SK-N-SH treated with all-trans-retinoic acid at 6 μM for 48 hours (cell line): Measurements from ENCODE around the gene TSSC4.

Experiments
- ATAC-seq: fragments of 200-7000 bp; cut with Tn5 transposase; 3 replicates; pipeline ENCODE4 v1.9.1; 2020; ENCODE audit warnings: mild to moderate bottlenecking, moderate library complexity
- ARNTL ChIP-seq: fragments of 450-650 bp; formaldehyde crosslinking; IDR thresholded peaks from 2 replicates; pipeline ENCODE4 v1.5.0; 2020; ENCODE audit warnings: low read depth, mild to moderate bottlenecking, moderate library complexity, borderline replicate concordance
- BACH2 ChIP-seq: fragments of 250-450 bp; sonication (Bioruptor Pico); IDR thresholded peaks from 2 replicates; pipeline ENCODE4 v1.9.0; 2021; ENCODE audit warnings: mild to moderate bottlenecking, borderline replicate concordance
- CREB5 ChIP-seq: fragments of 250-450 bp; sonication (Bioruptor Pico); IDR thresholded peaks from 2 replicates; pipeline ENCODE4 v1.5.1; 2020; ENCODE audit warnings: low read depth, mild to moderate bottlenecking, moderate library complexity
- CSDC2 ChIP-seq: fragments of 250-450 bp; sonication (Bioruptor Pico); IDR thresholded peaks from 2 replicates; pipeline ENCODE4 v1.5.0; 2020; ENCODE audit warnings: mild to moderate bottlenecking, moderate library complexity
- ESRRG ChIP-seq: fragments of 250-450 bp; sonication (Bioruptor Pico); IDR thresholded peaks from 2 replicates; pipeline ENCODE4 v1.6.1; 2021; ENCODE audit warnings: mild to moderate bottlenecking
- GLIS3 ChIP-seq: fragments of 250-450 bp; sonication (Bioruptor Pico); IDR thresholded peaks from 2 replicates; pipeline ENCODE4 v1.5.0; 2020; ENCODE audit warnings: mild to moderate bottlenecking, moderate library complexity
- ISL1 ChIP-seq: fragments of 250-450 bp; sonication (Bioruptor Pico); IDR thresholded peaks from 2 replicates; pipeline ENCODE4 v2.1.2; 2022; ENCODE audit warnings: mild to moderate bottlenecking, moderate library complexity
- PATZ1 ChIP-seq: fragments of 250-450 bp; sonication (Bioruptor Pico); IDR thresholded peaks from 2 replicates; pipeline ENCODE4 v1.8.0; 2020; ENCODE audit warnings: mild to moderate bottlenecking, moderate library complexity, borderline replicate concordance
- POU6F1 ChIP-seq: fragments of 250-450 bp; sonication (Bioruptor Pico); IDR thresholded peaks from 2 replicates; pipeline ENCODE4 v1.8.0; 2021; ENCODE audit warnings: low read depth, mild to moderate bottlenecking, moderate library complexity, borderline replicate concordance
- PPARA ChIP-seq: fragments of 250-450 bp; sonication (Bioruptor Pico); IDR thresholded peaks from 2 replicates; pipeline ENCODE4 v1.5.0; 2020; ENCODE audit warnings: mild to moderate bottlenecking, borderline replicate concordance
- RARB ChIP-seq: fragments of 250-450 bp; sonication (Bioruptor Pico); IDR thresholded peaks from 2 replicates; pipeline ENCODE4 v1.8.0; 2021; ENCODE audit warnings: mild to moderate bottlenecking, moderate library complexity
- SNAI2 ChIP-seq: fragments of 250-450 bp; sonication (Bioruptor Pico); IDR thresholded peaks from 2 replicates; pipeline ENCODE4 v1.5.0; 2020; ENCODE audit warnings: mild to moderate bottlenecking, moderate library complexity
- TCF4 ChIP-seq: fragments of 250-450 bp; sonication (Bioruptor Pico); IDR thresholded peaks from 2 replicates; pipeline ENCODE4 v1.8.0; 2021; ENCODE audit warnings: mild to moderate bottlenecking, moderate library complexity, borderline replicate concordance
- TOX ChIP-seq: fragments of 250-450 bp; sonication (Bioruptor Pico); IDR thresholded peaks from 2 replicates; pipeline ENCODE4 v1.8.0; 2021; ENCODE audit warnings: mild to moderate bottlenecking, moderate library complexity, borderline replicate concordance
- TSHZ2 ChIP-seq: fragments of 250-450 bp; sonication (Bioruptor Pico); IDR thresholded peaks from 2 replicates; pipeline ENCODE4 v1.5.0; 2020; ENCODE audit warnings: mild to moderate bottlenecking, moderate library complexity
- ZC3H10 ChIP-seq: fragments of 250-450 bp; sonication (Bioruptor Pico); IDR thresholded peaks from 2 replicates; pipeline ENCODE4 v1.5.1; 2021; ENCODE audit warnings: mild to moderate bottlenecking, moderate library complexity
- ZFP3 ChIP-seq: fragments of 250-450 bp; sonication (Bioruptor Pico); IDR thresholded peaks from 2 replicates; pipeline ENCODE4 v1.5.0; 2020; ENCODE audit warnings: mild to moderate bottlenecking, moderate library complexity
- ZFP30 ChIP-seq: fragments of 450-650 bp; formaldehyde crosslinking; IDR thresholded peaks from 2 replicates; pipeline ENCODE4 v1.5.0; 2022; ENCODE audit warnings: mild to moderate bottlenecking, moderate library complexity
- ZNF565 ChIP-seq: fragments of 450-650 bp; formaldehyde crosslinking; conservative IDR thresholded peaks from 2 replicates; pipeline ENCODE4 v1.5.0; 2020; ENCODE audit warnings: low read depth, mild to moderate bottlenecking, moderate library complexity
- ZNF8 ChIP-seq: fragments of 450-650 bp; formaldehyde crosslinking; IDR thresholded peaks from 2 replicates; pipeline ENCODE4 v1.5.0; 2020; ENCODE audit warnings: mild to moderate bottlenecking, moderate library complexity

The TSSC4 gene

GRCh38 chr11:2413742-2414579 lies 13.4 kb downstream of the TSSC4 start:
- ATAC-seq = no peak
- TF ChIP-seq POU6F1 (CRISPR knock-in tag) (no peak), GLIS3 (CRISPR knock-in tag) (no peak), CREB5 (CRISPR knock-in tag) (no peak), CSDC2 (no peak), TSHZ2 (CRISPR knock-in tag) (no peak), ISL1 (CRISPR knock-in tag) (no peak), TCF4 (no peak), PPARA (CRISPR knock-in tag) (no peak), RARB (CRISPR knock-in tag) (no peak), ZC3H10 (CRISPR knock-in tag) (no peak), PATZ1 (CRISPR knock-in tag) (no peak), ESRRG (CRISPR knock-in tag) (no peak), BACH2 (CRISPR knock-in tag) (no peak)

DNA sequence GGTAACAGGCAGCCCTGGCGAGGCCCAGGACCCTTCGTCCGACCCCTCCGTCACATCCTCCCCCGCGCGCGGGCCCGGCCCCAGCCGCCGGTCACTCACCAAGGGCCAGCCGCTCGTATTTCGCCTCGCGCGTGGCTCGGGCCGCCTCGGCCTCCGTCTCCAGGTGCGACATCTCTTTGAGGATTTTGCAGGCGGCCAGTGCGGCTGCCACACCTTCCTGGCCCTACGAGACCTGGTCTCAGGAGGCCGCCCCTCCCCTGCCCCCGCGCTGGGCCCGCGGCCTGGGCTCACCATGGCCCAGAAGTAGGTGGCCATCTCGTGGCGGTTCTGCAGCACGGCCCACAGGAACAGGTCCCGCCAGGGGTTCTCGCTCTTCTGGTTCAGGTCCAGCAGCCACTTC lies 14.1 kb downstream of the TSSC4 start:
- no peak for ATAC-seq
- TF ChIP-seq CREB5 (CRISPR knock-in tag) (no peak), ISL1 (CRISPR knock-in tag) (no peak), ZNF8 (no peak), ESRRG (CRISPR knock-in tag) (no peak), POU6F1 (CRISPR knock-in tag) (no peak), PATZ1 (CRISPR knock-in tag) (no peak), BACH2 (CRISPR knock-in tag) (no peak), ZNF565 (no peak), ZC3H10 (CRISPR knock-in tag) (no peak), ZFP3 (CRISPR knock-in tag) (no peak), TOX (CRISPR knock-in tag) (no peak), SNAI2 (CRISPR knock-in tag) (no peak), GLIS3 (CRISPR knock-in tag) (no peak), TSHZ2 (CRISPR knock-in tag) (no peak), ARNTL (no peak), ZFP30 (CRISPR knock-in tag) (no peak)
